ENCODE data around the gene PPRC1. TPM values are rescaled to one million over a fixed set of nuclear protein-coding genes. Genes with fewer than 3 reads are reported as not detected.

PPRC1 gene
- total RNA-seq, 4 donors from 2014 or later, result 23.5 to 48.1 (median 24.3) TPM

GRCh38 chr10:102096449-102096848, 36.4 kb upstream of the PPRC1 start:
- TF ChIP-seq CTCF (IDR thresholded peaks at IDR 0.05) (no peak), POLR2A (IDR thresholded peaks at IDR 0.05) (no peak)
- intact Hi-C loops (cut with DNase I; ENCODE audit: low total_unique reads), result no loop called here
- H3K4me3 ChIP-seq (ENCODE audit: low read depth, poor library complexity, severe bottlenecking), result no peak overlapping the region
- 96 to 99% methylated on average over 7 of the region's 7 CpGs for whole genome bisulfite sequencing, 2 donors
- DNase-seq (ENCODE audit: low spot score in 2 of 2), result no peak

- WGBS, 2 donors, result 84 to 92% methylated on average over 5 of the region's 5 CpGs
- no peak for TF ChIP-seq POLR2A (IDR thresholded peaks at IDR 0.05)
- no peak for TF ChIP-seq CTCF (IDR thresholded peaks at IDR 0.05)
- DNase-seq (ENCODE audit: low spot score in 2 of 2), result no peak
- no peak overlapping the region for H3K4me3 ChIP-seq (ENCODE audit: low read depth, poor library complexity, severe bottlenecking)
- intact Hi-C loops (cut with DNase I; ENCODE audit: low total_unique reads), result no loop called here
Observed at GRCh38 chr10:102101152-102101551, 31.7 kb upstream of the PPRC1 start.

- intact Hi-C loops (cut with DNase I; ENCODE audit: low total_unique reads), result no loop called here
- WGBS, 2 donors, result 85 to 86% methylated on average over 1 of the region's 1 CpG
- DNase-seq (ENCODE audit: low spot score in 2 of 2), result no peak
- no peak for TF ChIP-seq POLR2A (IDR thresholded peaks at IDR 0.05)
- TF ChIP-seq CTCF (IDR thresholded peaks at IDR 0.05), result no peak
- H3K4me3 ChIP-seq (ENCODE audit: low read depth, poor library complexity, severe bottlenecking), result no peak overlapping the region
Observed at GRCh38 chr10:102102421-102102820, 30.4 kb upstream of the PPRC1 start.

DNA sequence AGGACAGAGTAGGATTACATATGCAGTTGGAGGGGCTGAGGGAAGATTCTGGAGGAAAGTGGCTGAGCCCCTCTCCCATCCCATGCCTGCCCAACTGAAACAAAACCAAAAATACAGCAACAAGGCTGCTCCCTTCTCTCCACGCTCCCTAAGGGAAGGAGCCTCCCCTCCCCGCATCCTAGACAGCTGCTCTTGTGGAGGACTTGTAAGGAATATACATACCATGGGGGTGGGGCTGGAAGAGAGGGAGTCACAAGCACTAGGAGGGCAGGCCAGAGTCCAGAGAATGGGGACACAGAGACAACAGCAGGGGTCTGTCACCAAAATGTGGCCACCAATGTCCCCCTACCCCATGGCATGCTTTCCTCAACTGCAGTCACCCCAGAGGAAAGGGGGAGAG, 25.8 kb upstream of the PPRC1 start:
- WGBS, 2 donors, result 76 to 77% methylated on average over 2 of the region's 2 CpGs
- DNase-seq (ENCODE audit: low spot score in 2 of 2), result no peak
- TF ChIP-seq POLR2A (IDR thresholded peaks at IDR 0.05) (no peak), CTCF (IDR thresholded peaks at IDR 0.05) (no peak)
- intact Hi-C loops (cut with DNase I; ENCODE audit: low total_unique reads), result no loop called here
- H3K4me3 ChIP-seq (ENCODE audit: low read depth, poor library complexity, severe bottlenecking), result no peak overlapping the region

DNA sequence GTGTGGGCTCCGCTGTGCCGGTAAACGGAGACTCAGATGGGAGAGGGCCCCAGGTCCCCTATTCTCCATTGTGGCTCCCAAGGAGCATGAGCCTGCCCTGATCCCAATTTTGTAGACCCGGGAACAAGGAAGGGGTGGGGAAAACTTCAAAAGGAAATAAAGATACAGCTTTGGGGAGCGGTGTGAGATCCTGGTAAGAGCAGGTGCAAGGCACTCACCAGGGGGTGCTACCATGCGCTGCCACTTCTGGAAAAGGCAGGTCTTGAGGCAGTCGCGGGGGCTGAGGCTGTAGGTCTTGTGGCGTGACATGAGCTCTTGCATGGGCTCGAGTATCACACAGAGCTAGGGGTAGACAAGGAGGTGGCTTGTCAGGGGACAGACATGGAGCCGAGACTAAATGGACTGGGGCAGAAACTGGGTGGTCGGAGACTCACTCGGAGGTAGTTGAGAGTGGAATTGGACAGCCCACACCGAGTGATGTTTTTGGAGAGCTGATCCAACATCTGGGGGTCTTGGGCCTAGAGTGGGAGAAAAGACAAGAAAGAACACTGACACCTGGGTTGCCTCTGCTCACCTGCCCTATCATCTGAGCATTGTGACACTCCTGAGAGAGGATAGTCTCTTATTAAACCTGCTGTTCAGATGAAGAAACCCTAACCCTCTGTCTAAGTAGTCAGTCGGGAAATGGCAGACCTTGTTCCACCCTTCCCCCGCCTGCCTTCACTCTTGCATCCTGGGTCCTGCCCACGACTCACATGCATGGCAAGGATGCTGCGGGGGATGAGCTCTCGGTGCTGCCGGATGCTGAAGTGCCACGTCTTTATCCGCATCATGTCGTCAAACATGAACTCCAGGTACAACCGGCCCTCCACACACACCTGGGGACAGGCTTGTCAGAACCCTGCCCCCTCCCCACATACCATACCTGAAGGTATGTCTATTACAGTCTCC, 23.4 kb upstream of the PPRC1 start:
- WGBS, 2 donors, result 87 to 91% methylated on average over 24 of the region's 24 CpGs
- DNase-seq (ENCODE audit: low spot score in 2 of 2), result no peak
- intact Hi-C loops (cut with DNase I; ENCODE audit: low total_unique reads), result no loop called here
- TF ChIP-seq POLR2A (IDR thresholded peaks at IDR 0.05), result no peak
- TF ChIP-seq CTCF (IDR thresholded peaks at IDR 0.05), result no peak
- H3K4me3 ChIP-seq (ENCODE audit: low read depth, poor library complexity, severe bottlenecking), result no peak overlapping the region

All from lower leg skin (tissue), 4 donors.